Heart left ventricle (tissue), 13 donors: Measurements from ENCODE around the gene PKP1.

ENCODE experiments used
- POLR2A ChIP-seq, 2 donors: fragments of 450-650 bp; IDR thresholded peaks; one replicate each; pipeline ENCODE4 v1.6.1; 2017; ENCODE audit warnings: antibody characterized with exemption in 2 of 2, mild to moderate bottlenecking in 2 of 2, moderate library complexity in 2 of 2
- TF ChIP-seq, protein P1 (sequence below), 12 donors: fragments of 200-600 bp; sonication (generic) in 4 of 12; IDR thresholded peaks; one replicate each; pipeline versions ENCODE4 v1.5.0 to v1.8.0; 2018 to 2022; ENCODE audit warnings: antibody characterized with exemption in 12 of 12, mild to moderate bottlenecking in 5 of 12
- donor health status: ischemic (EF 13 %, LVEDD 7.1; RV severe dilation, severe dysfunction).
- donor health status: DM: no; HTN: yes; CAD: no.
- donor health status: DM: no; HTN: no; CAD: no.
- donor health status: ischemic (EF 25% LVEDD 6.9; RV normal size, moderate dysfunction).
- donor health status: ischemic (EF 25% LVEDD 5.7; RV mildly dilated, moderate dysfunction).
- donor health status: ischemic (EF 35%, LVEDD 5.7; RV mildly dilated, moderate dysfunction).
- donor health status: nonischemic (EF 11% LVEDD 7.7; RV severe dilation, severe dysfunction).
- donor health status: DM: yes; HTN: yes; CAD: no.
- donor health status: PGD.
- donor health status: ischemic (EF 29% LVEDD 5.4; RV normal size, mild dysfunction).
- donor health status: nonischemic (EF 23%, LVEDD 6.1; RV moderate dilation, normal function).

DNA sequence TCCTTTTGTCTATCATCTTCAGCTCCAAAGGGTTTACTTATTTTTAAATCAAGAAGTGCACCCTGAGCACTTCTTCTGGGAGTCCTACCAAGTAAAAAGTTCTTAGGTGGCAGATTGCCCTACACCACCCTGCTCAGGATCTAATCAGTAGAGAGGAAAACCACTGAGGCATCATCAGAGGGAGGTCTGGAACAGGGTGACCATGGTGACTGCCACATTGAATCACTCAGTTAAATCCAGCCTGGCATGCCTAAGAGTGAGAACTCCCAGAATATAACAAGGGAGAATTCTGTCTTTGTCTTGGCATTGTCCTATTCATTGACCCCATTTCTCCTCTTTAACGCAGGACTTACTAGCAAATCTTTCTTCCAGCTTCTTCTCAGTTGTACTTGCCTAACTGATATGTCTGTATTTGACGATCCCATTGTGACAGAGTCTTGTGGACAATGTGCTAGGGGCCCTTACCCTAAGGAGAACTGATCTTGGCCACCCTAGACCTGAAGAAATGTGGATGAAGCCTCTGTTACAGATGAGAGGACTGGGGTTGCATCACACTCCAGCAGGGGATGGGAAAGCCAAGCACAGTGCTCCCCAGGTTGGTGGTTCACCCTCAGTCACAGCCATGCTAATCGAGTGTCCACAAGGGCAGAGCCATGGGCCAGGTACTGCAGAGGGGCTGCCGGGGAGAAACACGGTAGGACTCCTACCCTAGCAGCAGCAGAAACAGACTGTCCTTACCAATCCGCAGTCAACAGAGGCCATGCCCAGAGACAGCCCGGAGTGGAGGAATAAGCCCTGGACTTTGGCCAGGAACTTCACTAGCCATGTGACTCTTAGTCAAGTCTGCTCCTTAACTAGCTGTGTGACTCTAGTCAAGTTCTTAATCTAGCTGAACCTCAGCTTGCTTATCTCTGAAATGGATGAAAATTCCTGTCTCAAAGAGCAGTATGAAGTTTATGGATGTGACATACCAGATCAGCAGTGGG lies 15.4 kb downstream of the PKP1 start:
- no peak for TF ChIP-seq POLR2A (IDR thresholded peaks at IDR 0.05)
- TF ChIP-seq, protein P1, sequence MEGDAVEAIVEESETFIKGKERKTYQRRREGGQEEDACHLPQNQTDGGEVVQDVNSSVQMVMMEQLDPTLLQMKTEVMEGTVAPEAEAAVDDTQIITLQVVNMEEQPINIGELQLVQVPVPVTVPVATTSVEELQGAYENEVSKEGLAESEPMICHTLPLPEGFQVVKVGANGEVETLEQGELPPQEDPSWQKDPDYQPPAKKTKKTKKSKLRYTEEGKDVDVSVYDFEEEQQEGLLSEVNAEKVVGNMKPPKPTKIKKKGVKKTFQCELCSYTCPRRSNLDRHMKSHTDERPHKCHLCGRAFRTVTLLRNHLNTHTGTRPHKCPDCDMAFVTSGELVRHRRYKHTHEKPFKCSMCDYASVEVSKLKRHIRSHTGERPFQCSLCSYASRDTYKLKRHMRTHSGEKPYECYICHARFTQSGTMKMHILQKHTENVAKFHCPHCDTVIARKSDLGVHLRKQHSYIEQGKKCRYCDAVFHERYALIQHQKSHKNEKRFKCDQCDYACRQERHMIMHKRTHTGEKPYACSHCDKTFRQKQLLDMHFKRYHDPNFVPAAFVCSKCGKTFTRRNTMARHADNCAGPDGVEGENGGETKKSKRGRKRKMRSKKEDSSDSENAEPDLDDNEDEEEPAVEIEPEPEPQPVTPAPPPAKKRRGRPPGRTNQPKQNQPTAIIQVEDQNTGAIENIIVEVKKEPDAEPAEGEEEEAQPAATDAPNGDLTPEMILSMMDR (IDR thresholded peaks at IDR 0.05) = no peak
